Stimulated activated CD4-positive, alpha-beta T cell treated with anti-CD3 and anti-CD28 coated beads, Interleukin-15, amount 100 ng/mL, for 24 hours (primary cell): ENCODE results near the gene EXOC7.
"Not testable (repeated sequence)": the region's sequence is repeated elsewhere in the genome, so short reads cannot be mapped to it uniquely, and the experiment has no call there.

Experiments used
- DNase-seq: peaks from one replicate; pipeline ENCODE4 v3.0.0-alpha.2; 2020

EXOC7 gene

GRCh38 chr17:76072148-76072858, 31.3 kb downstream of the EXOC7 start, which contains the start of gene SRP68:
Gene SRP68 (minus strand): TSS chr17:76072517. CDS start chr17:76072491, 26 bp downstream.
- DNase-seq, result peak; percentile 91

GRCh38 chr17:76071531-76072147, 31.9 kb downstream of the EXOC7 start:
- peak; percentile 48 for DNase-seq

GRCh38 chr17:76065775-76066174, 37.8 kb downstream of the EXOC7 start:
- no peak for DNase-seq

GRCh38 chr17:76063875-76064546, 39.6 kb downstream of the EXOC7 start:
- peak; percentile 77 for DNase-seq

GRCh38 chr17:76058264-76058663, 45.3 kb downstream of the EXOC7 start:
- DNase-seq, result not testable (repeated sequence)

- no peak for DNase-seq
Measured at GRCh38 chr17:76056882-76057281, 46.7 kb downstream of the EXOC7 start.

GRCh38 chr17:76054112-76054476, 49.5 kb downstream of the EXOC7 start:
- no peak for DNase-seq

GRCh38 chr17:76053246-76054111, 50.1 kb downstream of the EXOC7 start:
- DNase-seq, result peak; percentile 45

GRCh38 chr17:76051561-76051960, 52.0 kb downstream of the EXOC7 start:
- DNase-seq, result no peak

GRCh38 chr17:76050538-76051467, 52.8 kb downstream of the EXOC7 start:
- DNase-seq, result no peak

- no peak for DNase-seq
Measured at GRCh38 chr17:76049836-76050537, 53.6 kb downstream of the EXOC7 start.

- DNase-seq, result no peak
Measured at GRCh38 chr17:76049239-76049638, 54.3 kb downstream of the EXOC7 start.

GRCh38 chr17:76048711-76049110, 54.9 kb downstream of the EXOC7 start:
- no peak for DNase-seq

GRCh38 chr17:76048025-76048605, 55.5 kb downstream of the EXOC7 start:
- no peak for DNase-seq

GRCh38 chr17:76046064-76046463, 57.5 kb downstream of the EXOC7 start:
- DNase-seq, result no peak

- DNase-seq, result not testable (repeated sequence)
Measured at GRCh38 chr17:76044475-76045007, 59.0 kb downstream of the EXOC7 start.

- DNase-seq, result not testable (repeated sequence)
Measured at GRCh38 chr17:76042868-76043267, 60.7 kb downstream of the EXOC7 start.

- DNase-seq, result no peak
Measured at GRCh38 chr17:76040376-76040775, 63.2 kb downstream of the EXOC7 start.

- DNase-seq, result no peak
Measured at GRCh38 chr17:76039121-76039520, 64.5 kb downstream of the EXOC7 start.

- DNase-seq, result no peak
Measured at GRCh38 chr17:76038050-76038449, 65.5 kb downstream of the EXOC7 start.
